WI38 (cell line): ENCODE results near the gene ADARB1.

Experiments used
- H3K4me3 ChIP-seq: 2 replicates; pipeline ENCODE4 v1.5.1; 2011; ENCODE audit warnings: low read depth, mild to moderate bottlenecking, control low read depth, low read length
- TF ChIP-seq, protein P1 (sequence below): IDR thresholded peaks from 2 replicates; pipeline ENCODE4 v1.5.1; 2012; ENCODE audit warnings: low read depth, mild to moderate bottlenecking, control low read depth, low read length

Gene ADARB1

DNA sequence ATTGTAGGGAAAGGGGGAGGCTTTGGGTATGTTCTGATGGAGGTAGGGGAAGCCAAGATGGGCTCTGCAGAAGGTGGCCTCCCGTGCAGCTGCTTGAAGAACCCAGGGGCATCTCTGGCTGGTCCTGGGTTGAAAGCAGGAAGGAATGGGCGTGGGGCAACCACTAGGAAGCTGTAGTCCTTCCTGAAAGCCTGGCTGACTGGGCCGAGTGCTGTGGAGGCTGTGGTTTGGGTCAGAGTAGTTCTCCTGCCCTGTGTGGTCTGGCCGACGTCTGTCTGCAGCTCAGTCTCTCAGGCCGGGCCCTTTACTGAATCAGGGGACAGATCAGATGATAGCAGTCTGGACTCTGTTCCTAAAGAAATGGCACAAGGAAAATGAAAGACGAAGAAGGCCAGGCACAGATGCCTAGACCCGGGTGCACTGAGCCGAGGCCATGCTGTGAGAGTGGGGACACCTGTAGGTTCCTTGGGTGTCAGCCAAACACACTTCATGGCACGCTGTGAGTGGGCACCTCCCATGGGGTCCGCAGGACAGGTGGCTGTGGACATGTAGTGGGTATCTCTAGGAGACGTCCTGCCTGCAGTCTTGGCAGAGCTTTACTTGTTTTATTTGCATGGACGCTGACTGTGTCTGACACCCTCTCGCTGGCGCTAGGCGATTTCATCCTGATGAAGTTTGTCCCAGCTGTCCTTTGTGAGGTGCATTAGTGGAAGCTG is 126.4 kb downstream of the ADARB1 start:
- no peak overlapping the region for H3K4me3 ChIP-seq
- TF ChIP-seq, protein P1, sequence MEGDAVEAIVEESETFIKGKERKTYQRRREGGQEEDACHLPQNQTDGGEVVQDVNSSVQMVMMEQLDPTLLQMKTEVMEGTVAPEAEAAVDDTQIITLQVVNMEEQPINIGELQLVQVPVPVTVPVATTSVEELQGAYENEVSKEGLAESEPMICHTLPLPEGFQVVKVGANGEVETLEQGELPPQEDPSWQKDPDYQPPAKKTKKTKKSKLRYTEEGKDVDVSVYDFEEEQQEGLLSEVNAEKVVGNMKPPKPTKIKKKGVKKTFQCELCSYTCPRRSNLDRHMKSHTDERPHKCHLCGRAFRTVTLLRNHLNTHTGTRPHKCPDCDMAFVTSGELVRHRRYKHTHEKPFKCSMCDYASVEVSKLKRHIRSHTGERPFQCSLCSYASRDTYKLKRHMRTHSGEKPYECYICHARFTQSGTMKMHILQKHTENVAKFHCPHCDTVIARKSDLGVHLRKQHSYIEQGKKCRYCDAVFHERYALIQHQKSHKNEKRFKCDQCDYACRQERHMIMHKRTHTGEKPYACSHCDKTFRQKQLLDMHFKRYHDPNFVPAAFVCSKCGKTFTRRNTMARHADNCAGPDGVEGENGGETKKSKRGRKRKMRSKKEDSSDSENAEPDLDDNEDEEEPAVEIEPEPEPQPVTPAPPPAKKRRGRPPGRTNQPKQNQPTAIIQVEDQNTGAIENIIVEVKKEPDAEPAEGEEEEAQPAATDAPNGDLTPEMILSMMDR: no peak

DNA sequence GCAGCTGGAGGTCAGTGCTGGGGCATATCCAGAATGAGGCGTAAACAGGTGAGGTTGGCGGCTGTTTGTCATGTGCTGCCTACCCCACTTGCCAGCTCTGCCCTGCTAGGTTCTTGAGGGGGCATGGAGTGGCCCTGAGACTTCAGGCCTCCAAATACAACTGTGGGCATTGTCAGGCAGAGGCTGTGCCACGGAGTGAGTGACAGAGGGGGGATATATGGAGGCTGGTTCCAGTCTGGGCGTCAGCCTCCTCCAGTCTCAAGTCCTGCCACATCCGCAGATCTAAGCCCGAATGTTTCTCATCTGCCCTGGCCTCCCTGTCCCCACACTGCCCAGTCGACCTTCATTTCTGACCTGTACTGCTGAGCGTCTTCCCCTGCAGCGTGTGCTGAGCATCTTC is 128.0 kb downstream of the ADARB1 start:
- H3K4me3 ChIP-seq: no peak overlapping the region
- TF ChIP-seq, protein P1: no peak

- TF ChIP-seq, protein P1: no peak
- no peak overlapping the region for H3K4me3 ChIP-seq
These were observed 128.5 kb downstream of the ADARB1 start for GRCh38 chr21:45202889-45203288.

DNA sequence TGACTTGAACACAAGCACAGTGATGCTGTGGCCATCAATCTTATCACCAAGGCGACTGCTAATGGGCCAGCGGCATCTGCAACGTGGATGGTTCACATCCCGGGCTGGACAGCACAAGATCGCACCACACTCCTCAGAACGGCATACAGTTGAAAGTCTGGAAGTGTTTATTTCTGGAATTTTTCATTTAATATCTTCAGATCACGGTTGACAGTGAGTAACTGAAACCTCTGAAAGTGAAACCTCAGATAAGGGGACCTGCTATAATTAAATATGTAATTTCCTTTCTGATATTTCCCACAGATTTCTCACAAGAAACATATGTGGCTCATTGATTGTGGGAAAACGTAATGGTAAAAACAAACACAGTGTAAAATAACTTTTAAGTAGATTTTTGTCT is 129.6 kb downstream of the ADARB1 start:
- TF ChIP-seq, protein P1: no peak
- no peak overlapping the region for H3K4me3 ChIP-seq

- H3K4me3 ChIP-seq: no peak overlapping the region
- TF ChIP-seq, protein P1: no peak
These were observed 130.0 kb downstream of the ADARB1 start for GRCh38 chr21:45204395-45204794.

DNA sequence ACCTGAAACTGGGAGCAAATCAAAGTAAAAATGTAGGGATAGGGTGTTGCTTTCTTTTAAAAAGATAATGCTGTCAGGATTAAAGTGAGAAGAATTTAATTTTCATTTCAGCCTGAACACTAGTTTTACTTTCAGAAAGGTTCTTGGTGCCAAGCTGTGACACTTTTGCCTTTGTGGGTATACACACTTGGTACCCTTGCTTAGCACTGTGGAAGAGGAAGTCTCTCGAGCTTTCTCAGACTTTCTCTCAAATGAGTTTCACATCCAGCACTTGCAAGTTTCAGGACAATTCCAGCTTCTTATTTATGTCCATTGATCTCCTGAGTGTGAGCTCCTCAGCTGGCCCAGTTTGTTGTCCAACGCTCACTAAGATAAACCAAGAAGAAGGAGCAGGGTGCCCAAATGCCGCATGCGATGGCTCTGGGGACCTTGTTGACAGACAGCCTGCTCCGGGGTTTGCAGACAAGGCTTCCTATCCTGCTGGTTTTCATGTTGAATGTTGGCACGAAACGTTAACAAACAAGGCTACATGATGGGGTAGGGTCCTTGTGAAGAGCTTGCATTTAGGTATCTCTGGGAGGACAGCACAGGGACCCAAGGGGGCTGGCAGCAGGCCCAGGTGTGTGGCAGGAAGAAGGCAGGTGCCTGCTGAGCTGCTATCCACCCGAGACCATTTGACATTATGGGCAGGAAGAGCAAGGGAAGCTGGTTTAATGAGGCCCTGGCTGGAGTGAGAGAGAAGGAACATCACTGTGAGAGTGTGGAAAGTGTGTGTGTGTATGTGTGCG is 133.7 kb downstream of the ADARB1 start:
- TF ChIP-seq, protein P1: no peak

DNA sequence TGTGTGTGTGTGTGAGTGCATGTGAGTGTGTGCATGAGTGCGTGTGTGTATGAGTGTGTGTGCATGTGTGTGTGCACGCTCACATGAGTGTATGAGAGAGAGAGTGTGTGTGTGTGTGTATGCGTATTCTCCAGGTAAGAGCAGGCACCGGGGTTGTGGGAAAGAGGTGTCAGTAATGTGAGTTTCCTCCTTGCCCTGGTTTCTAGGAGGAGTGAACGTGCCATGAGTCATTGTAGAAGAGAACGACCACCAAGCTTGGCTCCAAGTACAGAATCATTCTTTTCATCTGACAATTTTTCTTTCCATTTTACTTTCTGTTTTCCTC is 134.2 kb downstream of the ADARB1 start:
- no peak overlapping the region for H3K4me3 ChIP-seq
- TF ChIP-seq, protein P1: no peak

More for the DNA sequence above, 133.7 kb downstream of the ADARB1 start:
- no peak overlapping the region for H3K4me3 ChIP-seq
